Muscle layer of colon (tissue), 2 donors: ENCODE data around the gene SLCO1B1.
"Not testable (repeated sequence)": the region's sequence is repeated elsewhere in the genome, so short reads cannot be mapped to it uniquely, and the experiment has no call there.

ENCODE experiments used
- H3K27ac ChIP-seq: one replicate; pipeline ENCODE4 v1.7.0; 2013; ENCODE audit warnings: low read depth, mild to moderate bottlenecking, low read length, moderate library complexity
- H3K27me3 ChIP-seq, 2 donors: one replicate each; pipeline ENCODE4 v1.7.0; 2013; ENCODE audit warnings: low read length in 2 of 2, mild to moderate bottlenecking in 2 of 2; ENCODE audit not compliant: insufficient read depth in 2 of 2, control insufficient read depth in 1 of 2
- H3K36me3 ChIP-seq: one replicate; pipeline ENCODE4 v1.7.0; 2013; ENCODE audit warnings: mild to moderate bottlenecking, low read length; ENCODE audit not compliant: insufficient read depth
- H3K4me1 ChIP-seq: one replicate; pipeline ENCODE4 v1.7.0; 2013; ENCODE audit warnings: mild to moderate bottlenecking, low read length; ENCODE audit not compliant: insufficient read depth
- H3K4me3 ChIP-seq, 2 donors: one replicate each; pipeline ENCODE4 v1.7.0; 2013; ENCODE audit warnings: low read length in 2 of 2, low read depth in 1 of 2, mild to moderate bottlenecking in 1 of 2, moderate library complexity in 1 of 2
- H3K9ac ChIP-seq: one replicate; pipeline ENCODE4 v1.7.0; 2013; ENCODE audit warnings: low read length
- H3K9me3 ChIP-seq: one replicate; pipeline ENCODE4 v1.7.0; 2013; ENCODE audit warnings: mild to moderate bottlenecking, low read length
- donor health status: abdominal sarcoma.
- donor health status: Adenocarcinoma of cecum.

The SLCO1B1 gene

GRCh38 chr12:21130998-21131397 lies at the start of gene SLCO1B1:
TSS of gene SLCO1B1 (plus strand) at chr12:21131194. CDS start at chr12:21141575, 10,381 bp downstream.
- Histone ChIP-seq H3K9me3 (no peaks in the 10 kb centered on the region), H3K27me3 (no peaks in the 10 kb centered on the region), H3K36me3 (no peaks in the 10 kb centered on the region), H3K9ac (no peak within 1 kb of the TSS), H3K4me3 (no peak within 1 kb of the TSS), H3K4me1 (no peaks in the 10 kb centered on the region), H3K27ac (no peak within 1 kb of the TSS)

- H3K4me1 ChIP-seq, H3K36me3 ChIP-seq, H3K27ac ChIP-seq, H3K9ac ChIP-seq, H3K27me3 ChIP-seq, H3K4me3 ChIP-seq, H3K9me3 ChIP-seq: not testable (repeated sequence)
Measured at GRCh38 chr12:21084753-21085152, 46.2 kb upstream of the SLCO1B1 start.

GRCh38 chr12:21111732-21112131 lies 19.3 kb upstream of the SLCO1B1 start:
- no peaks in the 10 kb centered on the region for H3K9me3 ChIP-seq
- H3K27me3 ChIP-seq: no peaks in the 10 kb centered on the region
- no peak overlapping the region for H3K4me3 ChIP-seq

GRCh38 chr12:21113266-21113665 lies 17.7 kb upstream of the SLCO1B1 start:
- Histone ChIP-seq H3K9ac (no peak overlapping the region), H3K9me3 (no peaks in the 10 kb centered on the region), H3K27ac (no peak overlapping the region), H3K36me3 (no peaks in the 10 kb centered on the region), H3K4me1 (no peaks in the 10 kb centered on the region), H3K27me3 (no peaks in the 10 kb centered on the region), H3K4me3 (no peak overlapping the region)

More at GRCh38 chr12:21111732-21112131, 19.3 kb upstream of the SLCO1B1 start:
- H3K9ac ChIP-seq: no peak overlapping the region
- no peaks in the 10 kb centered on the region for H3K36me3 ChIP-seq
- H3K4me1 ChIP-seq: no peaks in the 10 kb centered on the region
- H3K27ac ChIP-seq: no peak overlapping the region

GRCh38 chr12:21117995-21118394 lies 13.0 kb upstream of the SLCO1B1 start:
- no peak overlapping the region for H3K27ac ChIP-seq

GRCh38 chr12:21118760-21119159 lies 12.2 kb upstream of the SLCO1B1 start:
- Histone ChIP-seq H3K27me3 (no peaks in the 10 kb centered on the region), H3K27ac (no peak overlapping the region)

More at GRCh38 chr12:21117995-21118394, 13.0 kb upstream of the SLCO1B1 start:
- Histone ChIP-seq H3K4me3 (no peak overlapping the region), H3K9me3 (no peaks in the 10 kb centered on the region), H3K4me1 (no peaks in the 10 kb centered on the region), H3K36me3 (no peaks in the 10 kb centered on the region), H3K27me3 (no peaks in the 10 kb centered on the region), H3K9ac (no peak overlapping the region)

GRCh38 chr12:21129351-21129750 lies 1.6 kb upstream of the SLCO1B1 start:
- Histone ChIP-seq H3K4me3 (no peak overlapping the region), H3K9ac (no peak overlapping the region), H3K9me3 (no peaks in the 10 kb centered on the region), H3K4me1 (no peaks in the 10 kb centered on the region), H3K27me3 (no peaks in the 10 kb centered on the region), H3K27ac (no peak overlapping the region), H3K36me3 (no peaks in the 10 kb centered on the region)

More at GRCh38 chr12:21118760-21119159, 12.2 kb upstream of the SLCO1B1 start:
- Histone ChIP-seq H3K36me3 (no peaks in the 10 kb centered on the region), H3K4me3 (no peak overlapping the region), H3K9ac (no peak overlapping the region), H3K9me3 (no peaks in the 10 kb centered on the region), H3K4me1 (no peaks in the 10 kb centered on the region)

- Histone ChIP-seq H3K36me3 (no peaks in the 10 kb centered on the region), H3K27ac (no peak overlapping the region), H3K4me3 (no peak overlapping the region), H3K4me1 (no peaks in the 10 kb centered on the region), H3K9ac (no peak overlapping the region), H3K9me3 (no peaks in the 10 kb centered on the region), H3K27me3 (no peaks in the 10 kb centered on the region)
Measured at GRCh38 chr12:21129906-21130305, 1.1 kb upstream of the SLCO1B1 start.

- not testable (repeated sequence) for H3K4me1 ChIP-seq, H3K27me3 ChIP-seq, H3K36me3 ChIP-seq, H3K9me3 ChIP-seq, H3K27ac ChIP-seq, H3K9ac ChIP-seq, H3K4me3 ChIP-seq
Measured at GRCh38 chr12:21137318-21137999, 6.5 kb downstream of the SLCO1B1 start.

- Histone ChIP-seq H3K36me3 (no peaks in the 10 kb centered on the region), H3K9ac (no peak overlapping the region), H3K4me1 (no peaks in the 10 kb centered on the region), H3K27ac (no peak overlapping the region), H3K4me3 (no peak overlapping the region), H3K27me3 (no peaks in the 10 kb centered on the region), H3K9me3 (no peaks in the 10 kb centered on the region)
Measured at GRCh38 chr12:21138016-21138415, 7.0 kb downstream of the SLCO1B1 start.

- Histone ChIP-seq H3K4me3 (no peak overlapping the region), H3K9me3 (no peaks in the 10 kb centered on the region), H3K27me3 (no peaks in the 10 kb centered on the region), H3K27ac (no peak overlapping the region), H3K4me1 (no peaks in the 10 kb centered on the region), H3K36me3 (no peaks in the 10 kb centered on the region), H3K9ac (no peak overlapping the region)
Measured at GRCh38 chr12:21144309-21144708, 13.3 kb downstream of the SLCO1B1 start.

GRCh38 chr12:21149861-21150260 lies 18.9 kb downstream of the SLCO1B1 start:
- not testable (repeated sequence) for H3K9ac ChIP-seq, H3K36me3 ChIP-seq, H3K27ac ChIP-seq, H3K4me3 ChIP-seq, H3K4me1 ChIP-seq, H3K9me3 ChIP-seq, H3K27me3 ChIP-seq
